ENCODE measurements around the gene ABCA12.

The ABCA12 gene

GRCh38 chr2:215161301-215161829 is 22.9 kb upstream of the ABCA12 start:
- no peak for DNase-seq (ENCODE audit: low read depth)
- no peak overlapping the region for H3K4me3 ChIP-seq (ENCODE audit: low read depth, low read length)
- TF ChIP-seq, protein P1, sequence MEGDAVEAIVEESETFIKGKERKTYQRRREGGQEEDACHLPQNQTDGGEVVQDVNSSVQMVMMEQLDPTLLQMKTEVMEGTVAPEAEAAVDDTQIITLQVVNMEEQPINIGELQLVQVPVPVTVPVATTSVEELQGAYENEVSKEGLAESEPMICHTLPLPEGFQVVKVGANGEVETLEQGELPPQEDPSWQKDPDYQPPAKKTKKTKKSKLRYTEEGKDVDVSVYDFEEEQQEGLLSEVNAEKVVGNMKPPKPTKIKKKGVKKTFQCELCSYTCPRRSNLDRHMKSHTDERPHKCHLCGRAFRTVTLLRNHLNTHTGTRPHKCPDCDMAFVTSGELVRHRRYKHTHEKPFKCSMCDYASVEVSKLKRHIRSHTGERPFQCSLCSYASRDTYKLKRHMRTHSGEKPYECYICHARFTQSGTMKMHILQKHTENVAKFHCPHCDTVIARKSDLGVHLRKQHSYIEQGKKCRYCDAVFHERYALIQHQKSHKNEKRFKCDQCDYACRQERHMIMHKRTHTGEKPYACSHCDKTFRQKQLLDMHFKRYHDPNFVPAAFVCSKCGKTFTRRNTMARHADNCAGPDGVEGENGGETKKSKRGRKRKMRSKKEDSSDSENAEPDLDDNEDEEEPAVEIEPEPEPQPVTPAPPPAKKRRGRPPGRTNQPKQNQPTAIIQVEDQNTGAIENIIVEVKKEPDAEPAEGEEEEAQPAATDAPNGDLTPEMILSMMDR (IDR thresholded peaks at IDR 0.05; ENCODE audit: low read depth, low read length), result no peak
- TF ChIP-seq, protein P2, sequence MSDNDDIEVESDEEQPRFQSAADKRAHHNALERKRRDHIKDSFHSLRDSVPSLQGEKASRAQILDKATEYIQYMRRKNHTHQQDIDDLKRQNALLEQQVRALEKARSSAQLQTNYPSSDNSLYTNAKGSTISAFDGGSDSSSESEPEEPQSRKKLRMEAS (IDR thresholded peaks at IDR 0.05; ENCODE audit: low read depth, low read length), result no peak
- TF ChIP-seq MYC (IDR thresholded peaks at IDR 0.05; ENCODE audit: low read depth, low read length) (no peak), POLR2A (IDR thresholded peaks at IDR 0.05; ENCODE audit: extremely low read depth, insufficient read length) (no peak)

DNA sequence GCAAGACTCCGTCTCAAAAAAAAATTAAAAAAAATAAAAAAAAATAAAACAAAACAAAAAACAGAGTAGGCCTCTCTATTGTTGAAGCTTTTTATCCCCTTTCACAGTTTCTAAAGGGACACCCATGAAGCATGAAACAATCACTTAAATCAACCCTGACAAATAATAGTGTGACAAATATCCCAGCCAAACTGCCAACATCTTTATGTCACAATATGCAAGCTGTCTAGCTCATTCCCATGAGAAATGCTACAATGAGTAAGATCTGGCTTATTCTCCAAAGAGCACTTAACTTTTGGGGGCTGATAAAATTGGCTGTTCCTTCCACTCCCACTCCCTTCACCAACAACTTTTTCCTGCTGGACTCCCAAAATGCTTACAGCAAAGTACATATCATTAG is 21.7 kb upstream of the ABCA12 start:
- DNase-seq (ENCODE audit: low read depth), result no peak
- TF ChIP-seq, protein P1 (IDR thresholded peaks at IDR 0.05; ENCODE audit: low read depth, low read length), result no peak
- TF ChIP-seq, protein P2 (IDR thresholded peaks at IDR 0.05; ENCODE audit: low read depth, low read length), result no peak
- TF ChIP-seq POLR2A (IDR thresholded peaks at IDR 0.05; ENCODE audit: extremely low read depth, insufficient read length) (no peak), MYC (IDR thresholded peaks at IDR 0.05; ENCODE audit: low read depth, low read length) (no peak)
- H3K4me3 ChIP-seq (ENCODE audit: low read depth, low read length), result no peak overlapping the region

DNA sequence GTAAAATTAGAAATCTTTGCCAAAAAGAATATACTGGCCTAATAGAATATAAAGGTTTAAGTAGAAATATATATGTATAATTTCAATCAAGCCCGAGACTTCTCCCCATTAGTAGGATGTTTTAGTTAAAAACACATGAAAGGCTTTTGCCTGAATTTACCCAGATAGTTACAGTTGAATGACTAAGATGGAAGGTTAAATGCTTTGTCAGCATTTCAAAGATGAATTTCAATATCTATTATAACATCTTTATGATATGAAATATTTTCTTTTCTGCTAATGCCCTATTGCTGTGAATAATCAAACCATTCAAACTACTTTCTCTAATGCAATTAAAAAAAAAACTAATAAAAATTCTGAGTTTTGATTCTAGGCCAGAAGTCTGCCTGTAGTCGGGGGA is 18.0 kb upstream of the ABCA12 start:
- no peak overlapping the region for H3K4me3 ChIP-seq (ENCODE audit: low read depth, low read length)
- DNase-seq (ENCODE audit: low read depth), result no peak
- no peak for TF ChIP-seq MYC (IDR thresholded peaks at IDR 0.05; ENCODE audit: low read depth, low read length)
- TF ChIP-seq, protein P2 (IDR thresholded peaks at IDR 0.05; ENCODE audit: low read depth, low read length), result no peak
- no peak for TF ChIP-seq POLR2A (IDR thresholded peaks at IDR 0.05; ENCODE audit: extremely low read depth, insufficient read length)
- TF ChIP-seq, protein P1 (IDR thresholded peaks at IDR 0.05; ENCODE audit: low read depth, low read length), result no peak

DNA sequence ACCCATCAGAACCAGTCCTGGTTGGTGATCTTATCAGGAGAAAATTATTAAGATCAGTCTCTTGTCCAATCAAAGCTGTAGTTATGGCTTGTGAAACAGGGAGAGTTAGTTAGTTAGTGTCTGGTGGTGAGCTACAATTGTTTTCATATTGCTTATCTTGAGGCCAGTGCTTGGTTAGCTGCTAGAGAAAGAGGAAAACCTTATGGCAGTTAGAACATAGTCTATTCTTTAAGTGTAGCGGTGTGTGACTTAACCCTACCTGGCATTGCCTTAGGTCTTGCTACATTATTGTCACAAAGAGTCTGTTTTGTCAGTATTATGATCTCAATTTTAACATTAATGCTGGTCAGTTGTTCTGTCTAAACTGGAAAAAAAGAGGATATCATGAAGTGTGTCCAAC is 11.5 kb upstream of the ABCA12 start:
- TF ChIP-seq, protein P2 (IDR thresholded peaks at IDR 0.05; ENCODE audit: low read depth, low read length), result no peak
- TF ChIP-seq MYC (IDR thresholded peaks at IDR 0.05; ENCODE audit: low read depth, low read length), result no peak
- TF ChIP-seq, protein P1 (IDR thresholded peaks at IDR 0.05; ENCODE audit: low read depth, low read length), result no peak
- TF ChIP-seq POLR2A (IDR thresholded peaks at IDR 0.05; ENCODE audit: extremely low read depth, insufficient read length), result no peak
- no peak overlapping the region for H3K4me3 ChIP-seq (ENCODE audit: low read depth, low read length)
- no peak for DNase-seq (ENCODE audit: low read depth)

DNA sequence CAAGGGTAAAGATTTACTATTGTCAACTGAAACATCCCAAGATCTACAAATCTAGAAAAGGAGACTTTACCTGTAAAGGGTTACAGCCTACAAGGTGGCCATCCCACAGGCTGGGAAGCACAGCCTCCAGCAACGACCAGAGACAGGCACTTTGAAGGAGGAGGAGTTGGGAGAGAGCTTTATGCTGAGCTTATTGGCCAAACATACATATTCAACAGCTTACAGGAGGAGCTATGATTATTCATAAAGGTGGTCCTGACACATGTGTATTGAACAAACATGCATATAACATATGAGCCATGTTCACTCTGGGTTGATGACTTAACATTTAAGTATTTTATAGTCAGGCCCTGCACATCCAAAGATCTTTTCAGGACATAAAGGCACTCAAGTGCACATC is 11.1 kb upstream of the ABCA12 start:
- no peak overlapping the region for H3K4me3 ChIP-seq (ENCODE audit: low read depth, low read length)
- TF ChIP-seq MYC (IDR thresholded peaks at IDR 0.05; ENCODE audit: low read depth, low read length), result no peak
- TF ChIP-seq, protein P1 (IDR thresholded peaks at IDR 0.05; ENCODE audit: low read depth, low read length), result no peak
- TF ChIP-seq POLR2A (IDR thresholded peaks at IDR 0.05; ENCODE audit: extremely low read depth, insufficient read length), result no peak
- TF ChIP-seq, protein P2 (IDR thresholded peaks at IDR 0.05; ENCODE audit: low read depth, low read length), result no peak
- no peak for DNase-seq (ENCODE audit: low read depth)

Data from NB4 (cell line).